HL-60 (cell line): ENCODE data around the gene ICAM2.

Source experiments
- POLR2AphosphoS5 ChIP-seq: IDR thresholded peaks from 2 replicates; pipeline ENCODE4 v1.6.1; 2012; ENCODE audit warnings: low read depth
- SPI1 ChIP-seq: IDR thresholded peaks from 2 replicates; pipeline ENCODE4 v1.6.1; 2012; ENCODE audit warnings: low read depth, mild to moderate bottlenecking, borderline replicate concordance
- TF ChIP-seq, protein P1 (sequence below): IDR thresholded peaks from one replicate; pipeline ENCODE4 v1.5.1; 2011; ENCODE audit warnings: low read length, control low read depth, inconsistent platforms; ENCODE audit not compliant: insufficient read depth

DNA sequence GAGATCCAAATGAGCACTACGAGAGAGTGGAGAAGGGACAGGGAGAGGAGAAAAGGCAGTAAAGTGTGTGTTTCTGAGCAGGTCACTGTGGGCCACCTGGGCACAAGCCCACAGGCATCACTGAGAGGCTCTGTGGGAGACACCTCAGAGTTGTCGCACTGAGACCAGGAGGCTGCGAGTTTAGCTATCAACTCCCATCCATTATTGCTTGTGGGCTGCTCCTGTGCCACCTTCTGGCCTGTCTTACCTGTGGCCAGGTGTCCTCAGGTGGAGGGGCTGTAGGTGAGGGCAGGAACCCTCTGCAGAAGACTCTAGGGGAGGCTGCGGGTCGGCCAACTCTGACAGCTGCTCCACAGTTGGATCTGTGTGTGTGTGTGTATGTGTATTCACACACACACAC lies 24.8 kb downstream of the ICAM2 start:
- no peak for TF ChIP-seq POLR2AphosphoS5
- TF ChIP-seq, protein P1, sequence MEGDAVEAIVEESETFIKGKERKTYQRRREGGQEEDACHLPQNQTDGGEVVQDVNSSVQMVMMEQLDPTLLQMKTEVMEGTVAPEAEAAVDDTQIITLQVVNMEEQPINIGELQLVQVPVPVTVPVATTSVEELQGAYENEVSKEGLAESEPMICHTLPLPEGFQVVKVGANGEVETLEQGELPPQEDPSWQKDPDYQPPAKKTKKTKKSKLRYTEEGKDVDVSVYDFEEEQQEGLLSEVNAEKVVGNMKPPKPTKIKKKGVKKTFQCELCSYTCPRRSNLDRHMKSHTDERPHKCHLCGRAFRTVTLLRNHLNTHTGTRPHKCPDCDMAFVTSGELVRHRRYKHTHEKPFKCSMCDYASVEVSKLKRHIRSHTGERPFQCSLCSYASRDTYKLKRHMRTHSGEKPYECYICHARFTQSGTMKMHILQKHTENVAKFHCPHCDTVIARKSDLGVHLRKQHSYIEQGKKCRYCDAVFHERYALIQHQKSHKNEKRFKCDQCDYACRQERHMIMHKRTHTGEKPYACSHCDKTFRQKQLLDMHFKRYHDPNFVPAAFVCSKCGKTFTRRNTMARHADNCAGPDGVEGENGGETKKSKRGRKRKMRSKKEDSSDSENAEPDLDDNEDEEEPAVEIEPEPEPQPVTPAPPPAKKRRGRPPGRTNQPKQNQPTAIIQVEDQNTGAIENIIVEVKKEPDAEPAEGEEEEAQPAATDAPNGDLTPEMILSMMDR = no peak
- no peak for TF ChIP-seq SPI1
